ENCODE results near the gene OR4Q3.
"Not testable (repeated sequence)": the region's sequence is repeated elsewhere in the genome, so short reads cannot be mapped to it uniquely, and the experiment has no call there.

Gene OR4Q3

GRCh38 chr14:19743256-19743655 lies at the start of gene OR4Q3:
OR4Q3 (plus strand) TSS chr14:19743571.
- DNase-seq: no peak

- DNase-seq: no peak
Measured at GRCh38 chr14:19729359-19729758, 14.0 kb upstream of the OR4Q3 start.

- no peak for DNase-seq
Measured at GRCh38 chr14:19729763-19730162, 13.6 kb upstream of the OR4Q3 start.

- DNase-seq: not testable (repeated sequence)
Measured at GRCh38 chr14:19733893-19734292, 9.5 kb upstream of the OR4Q3 start.

DNA sequence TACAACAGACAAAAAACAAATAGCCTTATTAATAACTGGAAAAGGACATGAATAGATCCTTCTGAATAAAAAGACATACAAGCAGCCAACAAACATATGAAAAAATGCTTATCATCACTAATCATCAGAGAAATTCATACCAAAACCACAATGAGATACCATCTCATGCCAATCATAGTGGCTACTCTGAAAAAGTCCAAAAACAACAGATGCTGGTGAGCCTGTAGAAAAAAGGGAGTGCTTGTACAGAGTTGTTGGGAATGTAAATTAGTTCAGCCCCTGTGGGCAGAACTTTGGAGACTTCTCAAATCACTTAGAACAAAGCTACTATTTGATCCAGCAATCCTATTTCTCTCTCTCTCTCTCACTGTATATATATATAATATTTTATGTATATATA lies 8.9 kb downstream of the OR4Q3 start:
- DNase-seq: not testable (repeated sequence)

- DNase-seq: no peak
Measured at GRCh38 chr14:19754172-19754571, 10.8 kb downstream of the OR4Q3 start.

- not testable (repeated sequence) for DNase-seq
Measured at GRCh38 chr14:19771491-19771890, 28.1 kb downstream of the OR4Q3 start.

- DNase-seq: no peak
Measured at GRCh38 chr14:19771895-19772430, 28.6 kb downstream of the OR4Q3 start.

DNA sequence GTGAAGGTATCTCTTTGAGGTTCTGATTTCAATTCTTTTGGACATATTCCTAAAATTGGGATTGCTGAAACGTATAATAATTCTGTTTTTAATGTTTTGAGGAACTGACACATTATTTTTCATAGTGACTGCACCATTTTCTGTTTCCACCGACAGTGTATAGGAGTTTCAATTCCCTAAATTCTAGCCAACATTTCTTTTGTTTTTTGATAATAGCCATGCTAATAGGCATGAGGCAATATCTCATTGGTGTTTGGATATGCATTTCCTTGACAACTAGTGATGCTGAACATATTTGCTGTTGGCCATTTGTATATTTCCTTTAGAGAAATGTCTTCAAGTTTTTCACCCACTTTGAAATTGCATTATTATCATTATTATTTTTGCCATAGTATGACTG lies 29.1 kb downstream of the OR4Q3 start:
- not testable (repeated sequence) for DNase-seq

GRCh38 chr14:19773204-19773603 lies 29.8 kb downstream of the OR4Q3 start, which contains the start of gene OR4M1:
OR4M1 (plus strand) TSS chr14:19773504; CDS start chr14:19780323, 6,819 bp downstream.
- DNase-seq: not testable (repeated sequence)

DNA sequence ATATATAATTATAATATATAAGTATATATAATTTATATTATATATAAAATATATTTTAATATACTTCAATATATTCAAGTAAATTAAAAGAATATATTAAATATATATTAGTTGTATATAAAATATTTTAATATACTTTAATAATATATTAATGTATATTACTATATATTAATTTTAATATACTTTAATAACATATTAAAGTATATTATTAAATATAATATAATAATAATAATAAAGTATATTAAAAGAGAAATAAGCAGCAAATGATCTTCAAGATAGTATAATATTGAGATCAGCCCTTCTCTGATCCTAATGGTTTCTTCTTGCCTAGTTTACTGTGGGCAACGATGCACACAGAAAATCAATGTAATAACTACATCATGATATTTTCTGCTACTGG lies 32.2 kb downstream of the OR4Q3 start:
- no peak for DNase-seq

DNA sequence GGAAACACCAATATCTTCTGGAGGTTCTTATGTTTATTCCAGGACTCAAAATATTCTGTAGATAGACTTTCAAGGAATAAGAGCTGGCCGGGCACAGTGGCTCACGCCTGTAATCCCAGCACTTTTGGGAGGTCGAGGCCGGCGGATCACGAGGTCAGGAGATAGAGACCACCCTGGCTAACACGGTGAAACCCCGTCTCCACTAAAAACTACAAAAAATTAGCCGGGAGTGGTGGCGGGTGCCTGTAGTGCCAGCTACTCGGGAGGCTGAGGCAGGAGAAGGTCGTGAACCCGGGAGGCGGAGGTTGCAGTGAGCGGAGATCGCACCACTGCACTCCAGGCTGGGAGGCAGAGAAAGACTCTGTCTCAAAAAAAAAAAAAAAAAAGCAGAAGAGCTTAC lies 42.5 kb downstream of the OR4Q3 start:
- DNase-seq: not testable (repeated sequence)

- DNase-seq: not testable (repeated sequence)
Measured at GRCh38 chr14:19787318-19787717, 43.9 kb downstream of the OR4Q3 start.

DNA sequence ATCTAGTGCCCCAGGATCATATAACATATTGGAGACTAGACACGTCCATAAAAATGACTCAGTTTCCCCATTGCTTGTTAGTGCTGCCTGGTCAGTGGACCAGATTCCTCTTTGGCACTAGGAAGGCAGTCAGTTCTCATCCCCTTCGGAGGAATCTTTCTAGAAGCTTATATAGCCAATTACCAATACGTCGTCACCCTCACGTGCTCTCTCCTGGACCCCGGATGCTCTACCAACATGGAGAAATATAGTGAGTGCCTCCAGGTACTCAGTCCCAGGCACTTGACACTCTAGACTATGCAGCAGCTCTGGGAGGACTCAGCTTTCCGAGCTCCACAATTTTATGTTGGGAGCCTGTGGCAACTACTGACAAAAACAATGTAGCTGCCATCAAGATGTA lies 44.8 kb downstream of the OR4Q3 start:
- DNase-seq: not testable (repeated sequence)

- DNase-seq: not testable (repeated sequence)
Measured at GRCh38 chr14:19796520-19797108, 53.2 kb downstream of the OR4Q3 start.
